HUES64 (cell line): Measurements from ENCODE around the gene GORASP1.

Experiments
- H3K27ac ChIP-seq: 2 replicates; pipeline ENCODE4 v1.7.0; 2013; ENCODE audit warnings: low read depth, low read length, inconsistent platforms
- H3K27me3 ChIP-seq: 2 replicates; pipeline ENCODE4 v1.6.1; 2013; ENCODE audit warnings: mild to moderate bottlenecking, low read length; ENCODE audit not compliant: insufficient read depth
- H3K36me3 ChIP-seq: 2 replicates; pipeline ENCODE4 v1.6.1; 2013; ENCODE audit warnings: mild to moderate bottlenecking, low read length; ENCODE audit not compliant: insufficient read depth
- H3K4me1 ChIP-seq: 2 replicates; pipeline ENCODE4 v1.6.1; 2013; ENCODE audit warnings: mild to moderate bottlenecking, low read length, moderate library complexity; ENCODE audit not compliant: insufficient read depth
- H3K4me3 ChIP-seq: 2 replicates; pipeline ENCODE4 v1.5.1; 2013; ENCODE audit warnings: mild to moderate bottlenecking, low read length, moderate library complexity
- H3K9ac ChIP-seq: 2 replicates; pipeline ENCODE4 v1.6.1; 2013; ENCODE audit warnings: mild to moderate bottlenecking, low read depth, low read length
- H3K9me3 ChIP-seq: 2 replicates; pipeline ENCODE4 v1.6.1; 2013; ENCODE audit warnings: low read depth, low read length; ENCODE audit not compliant: insufficient read depth
- WGBS: fragments of 150-250, 120-280 bp; methylation state at CpG from one replicate; pipeline ENCODE4 v1.1.7; 2013; ENCODE audit warnings: missing lambda C conversion rate; 5-methylcytosine and 5-hydroxymethylcytosine counted together

The GORASP1 gene

GRCh38 chr3:39051649-39052561, 55.5 kb downstream of the GORASP1 start, which contains the start of the genes SCN11A and WDR48:
Gene SCN11A (minus strand): TSS chr3:39051944. CDS start chr3:38950362, 101,582 bp downstream.
Gene WDR48 (plus strand): TSS chr3:39052016. CDS start chr3:39052026, 10 bp downstream.
- Histone ChIP-seq H3K27me3 (no peaks in the 10 kb centered on the region), H3K9ac (peak within 1 kb of the TSS; percentile 79), H3K27ac (peak within 1 kb of the TSS; percentile 98), H3K9me3 (no peaks in the 10 kb centered on the region), H3K36me3 (no peaks in the 10 kb centered on the region), H3K4me1 (no peaks in the 10 kb centered on the region), H3K4me3 (peak within 1 kb of the TSS; percentile 66)
- WGBS = 3% methylated on average over 67 of the region's 68 CpGs

- no peak overlapping the region for H3K4me3 ChIP-seq
- H3K9me3 ChIP-seq = no peaks in the 10 kb centered on the region
These were observed 57.4 kb downstream of the GORASP1 start for GRCh38 chr3:39050029-39050428.

More at GRCh38 chr3:39050029-39050428, 57.4 kb downstream of the GORASP1 start:
- Histone ChIP-seq H3K4me1 (no peaks in the 10 kb centered on the region), H3K27me3 (no peaks in the 10 kb centered on the region), H3K27ac (no peak overlapping the region), H3K36me3 (no peaks in the 10 kb centered on the region), H3K9ac (no peak overlapping the region)
